Parietal lobe (tissue), 2 donors: Measurements from ENCODE around the gene SPINT4. TPM values are rescaled to one million over a fixed set of nuclear protein-coding genes. Genes with fewer than 3 reads are reported as not detected.

Experiments used
- small RNA-seq: library from RNA; depleted of rRNA; stranded (forward); fragments of <200 nt; gene quantifications from one replicate; pipeline ENCODE3, GENCODE V24; 2014; ENCODE audit warnings: low replicate concordance
- total RNA-seq: library from RNA; depleted of rRNA; stranded (reverse); fragments of >200 nt; gene quantifications from one replicate; pipeline ENCODE4 v1.2.3, GENCODE V29; 2014

The SPINT4 gene
- total RNA-seq = not detected

GRCh38 chr20:45722047-45722446 is at the start of gene SPINT4:
Gene SPINT4 (plus strand): TSS chr20:45722347. CDS start chr20:45722368, 21 bp downstream.

DNA sequence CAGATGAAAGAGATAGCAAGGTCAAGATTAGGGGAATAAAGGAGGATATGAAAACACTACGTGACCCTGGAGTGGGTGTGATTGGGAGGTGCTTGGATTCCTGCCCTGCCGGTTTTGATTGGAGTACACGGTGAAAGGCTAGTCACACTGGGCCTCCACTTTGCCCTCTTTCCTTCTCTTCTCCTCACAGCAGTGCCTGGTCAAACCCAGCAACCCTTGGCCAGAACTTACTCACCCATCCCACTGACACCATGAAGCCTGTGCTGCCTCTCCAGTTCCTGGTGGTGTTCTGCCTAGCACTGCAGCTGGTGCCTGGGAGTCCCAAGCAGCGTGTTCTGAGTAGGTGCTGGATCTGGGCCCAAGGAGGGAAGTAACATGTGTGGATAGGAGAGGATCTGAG is 20.3 kb upstream of the SPINT4 start, which contains the start of gene WFDC13:
TSS of gene WFDC13 (plus strand) at position 166 of the 400 bp plus-strand sequence. CDS start at position 252, 86 bp downstream.

GRCh38 chr20:45704969-45705637 is 17.0 kb upstream of the SPINT4 start, which contains the start of gene WFDC10B:
Gene WFDC10B (minus strand): TSS chr20:45705019. CDS start chr20:45685992, 19,027 bp downstream.

Small RNA genes lying within 50 kb of the gene (small RNA-seq; reads per million reads assigned to genes)
- gene MIR3617 (not detected), gene SPINT5P (not detected)

Other genes starting within 250 kb of the SPINT4 start
- not detected for gene SPINT3, start 206.7 kb upstream of the SPINT4 start, total RNA-seq
- gene WFDC6, start 182.9 kb upstream of the SPINT4 start, total RNA-seq = not detected
- gene EPPIN, start 174.9 kb upstream of the SPINT4 start, total RNA-seq = not detected
- not detected for gene WFDC8, start 143.1 kb upstream of the SPINT4 start, total RNA-seq
- gene WFDC10A, start 92.6 kb upstream of the SPINT4 start, total RNA-seq = not detected
- gene WFDC9, start 91.1 kb upstream of the SPINT4 start, total RNA-seq = not detected
- not detected for gene WFDC11, start 52.1 kb upstream of the SPINT4 start, total RNA-seq
- gene WFDC13, start 20.3 kb upstream of the SPINT4 start, total RNA-seq = not detected
- gene WFDC10B, start 17.3 kb upstream of the SPINT4 start, total RNA-seq = not detected
- gene WFDC3, start 69.5 kb downstream of the SPINT4 start, total RNA-seq = not detected
- 10.0 TPM for gene DNTTIP1, start 69.6 kb downstream of the SPINT4 start, total RNA-seq
- 10.6 TPM for gene UBE2C, start 90.3 kb downstream of the SPINT4 start, total RNA-seq
- not detected for gene TNNC2, start 105.0 kb downstream of the SPINT4 start, total RNA-seq
- 21.3 TPM for gene SNX21, start 111.5 kb downstream of the SPINT4 start, total RNA-seq
- gene ACOT8, start 135.0 kb downstream of the SPINT4 start, total RNA-seq = 33.2 TPM
- gene ZSWIM3, start 135.3 kb downstream of the SPINT4 start, total RNA-seq = 14.4 TPM
- 7.8 TPM for gene ZSWIM1, start 158.9 kb downstream of the SPINT4 start, total RNA-seq
- gene SPATA25, start 165.3 kb downstream of the SPINT4 start, total RNA-seq = 4.4 TPM
- 6.9 TPM for gene NEURL2, start 168.9 kb downstream of the SPINT4 start, total RNA-seq
- 21.9 TPM for gene CTSA, start 169.0 kb downstream of the SPINT4 start, total RNA-seq
- 13.5 TPM for gene PLTP, start 189.8 kb downstream of the SPINT4 start, total RNA-seq
- gene PCIF1, start 212.3 kb downstream of the SPINT4 start, total RNA-seq = 23.8 TPM
- gene ZNF335, start 249.9 kb downstream of the SPINT4 start, total RNA-seq = 31.0 TPM